Measurements from ENCODE around the gene DYSF.

The DYSF gene

GRCh38 chr2:71602581-71602980 lies 149.2 kb downstream of the DYSF start:
- DNase-seq, result no peak
- H3K9me3 Mint-ChIP-seq, result no peaks in the 10 kb centered on the region
- no peaks in the 10 kb centered on the region for H3K36me3 Mint-ChIP-seq (ENCODE audit: low read depth)
- H3K27ac Mint-ChIP-seq, result no peak overlapping the region
- no peak for TF ChIP-seq CTCF (IDR thresholded peaks at IDR 0.05)
- peaks cover 44% of the 10 kb centered on the region for H3K27me3 Mint-ChIP-seq (ENCODE audit: low read depth, poor library complexity)
- no peak overlapping the region for H3K4me3 Mint-ChIP-seq
- peaks cover 59% of the 10 kb centered on the region for H3K4me1 Mint-ChIP-seq

GRCh38 chr2:71603311-71603811 lies 150.0 kb downstream of the DYSF start:
- TF ChIP-seq CTCF (IDR thresholded peaks at IDR 0.05), result no peak
- H3K4me1 Mint-ChIP-seq, result peaks cover 61% of the 10 kb centered on the region
- no peaks in the 10 kb centered on the region for H3K36me3 Mint-ChIP-seq (ENCODE audit: low read depth)
- no peak overlapping the region for H3K27ac Mint-ChIP-seq
- H3K9me3 Mint-ChIP-seq, result no peaks in the 10 kb centered on the region
- DNase-seq, result peak; percentile 1
- H3K27me3 Mint-ChIP-seq (ENCODE audit: low read depth, poor library complexity), result peaks cover 49% of the 10 kb centered on the region
- H3K4me3 Mint-ChIP-seq, result no peak overlapping the region

GRCh38 chr2:71603851-71604725 lies 150.7 kb downstream of the DYSF start:
- H3K4me3 Mint-ChIP-seq, result no peak overlapping the region
- DNase-seq, result peak; percentile 10
- H3K27ac Mint-ChIP-seq, result no peak overlapping the region
- peaks cover 58% of the 10 kb centered on the region for H3K4me1 Mint-ChIP-seq
- H3K36me3 Mint-ChIP-seq (ENCODE audit: low read depth), result no peaks in the 10 kb centered on the region
- no peak for TF ChIP-seq CTCF (IDR thresholded peaks at IDR 0.05)
- peaks cover 49% of the 10 kb centered on the region for H3K27me3 Mint-ChIP-seq (ENCODE audit: low read depth, poor library complexity)
- H3K9me3 Mint-ChIP-seq, result no peaks in the 10 kb centered on the region

- no peaks in the 10 kb centered on the region for H3K36me3 Mint-ChIP-seq (ENCODE audit: low read depth)
- H3K4me3 Mint-ChIP-seq, result no peak overlapping the region
- H3K27ac Mint-ChIP-seq, result no peak overlapping the region
- peak; percentile 1 for DNase-seq
- TF ChIP-seq CTCF (IDR thresholded peaks at IDR 0.05), result no peak
- H3K9me3 Mint-ChIP-seq, result no peaks in the 10 kb centered on the region
- peaks cover 53% of the 10 kb centered on the region for H3K4me1 Mint-ChIP-seq
- peaks cover 43% of the 10 kb centered on the region for H3K27me3 Mint-ChIP-seq (ENCODE audit: low read depth, poor library complexity)
These were observed 151.4 kb downstream of the DYSF start for GRCh38 chr2:71604726-71605120.

GRCh38 chr2:71605173-71605641 lies 151.8 kb downstream of the DYSF start:
- Mint-ChIP-seq H3K27me3 (ENCODE audit: low read depth, poor library complexity) (peaks cover 38% of the 10 kb centered on the region), H3K4me3 (no peak overlapping the region), H3K4me1 (peaks cover 49% of the 10 kb centered on the region), H3K9me3 (no peaks in the 10 kb centered on the region), H3K36me3 (ENCODE audit: low read depth) (no peaks in the 10 kb centered on the region), H3K27ac (no peak overlapping the region)
- DNase-seq, result peak; percentile 1
- TF ChIP-seq CTCF (IDR thresholded peaks at IDR 0.05), result no peak
